Colon (tissue), 2 donors: Measurements from ENCODE around the gene OPRM1.

Source experiments
- FAIRE-seq: peaks from 2 replicates; lab custom pipeline; 2012; peaks lifted over from hg19 to GRCh38; lab: Jason Lieb, UNC
- donor health status: control.
- donor health status: control.

The OPRM1 gene

GRCh38 chr6:154241581-154241980 lies 202.5 kb downstream of the OPRM1 start:
- FAIRE-seq: no peak

GRCh38 chr6:154242617-154243357 lies 203.7 kb downstream of the OPRM1 start:
- no peak for FAIRE-seq

GRCh38 chr6:154243793-154244750 lies 205.0 kb downstream of the OPRM1 start:
- FAIRE-seq: no peak

GRCh38 chr6:154245506-154245905 lies 206.5 kb downstream of the OPRM1 start:
- no peak for FAIRE-seq

- FAIRE-seq: no peak
These were observed 207.7 kb downstream of the OPRM1 start for GRCh38 chr6:154246723-154247118.

GRCh38 chr6:154247119-154247861 lies 208.2 kb downstream of the OPRM1 start:
- peak; percentile 31 for FAIRE-seq

- FAIRE-seq: no peak
These were observed 210.7 kb downstream of the OPRM1 start for GRCh38 chr6:154249499-154250298.

GRCh38 chr6:154251116-154251515 lies 212.1 kb downstream of the OPRM1 start:
- no peak for FAIRE-seq

- no peak for FAIRE-seq
These were observed 213.6 kb downstream of the OPRM1 start for GRCh38 chr6:154252678-154253077.

GRCh38 chr6:154257067-154257466 lies 218.0 kb downstream of the OPRM1 start:
- FAIRE-seq: no peak

GRCh38 chr6:154258064-154258757 lies 219.2 kb downstream of the OPRM1 start:
- FAIRE-seq: no peak

GRCh38 chr6:154261688-154262397 lies 222.8 kb downstream of the OPRM1 start:
- no peak for FAIRE-seq

GRCh38 chr6:154266560-154267099 lies 227.6 kb downstream of the OPRM1 start:
- FAIRE-seq: no peak

GRCh38 chr6:154267508-154268106 lies 228.6 kb downstream of the OPRM1 start:
- no peak for FAIRE-seq

- no peak for FAIRE-seq
These were observed 229.4 kb downstream of the OPRM1 start for GRCh38 chr6:154268486-154268885.

- FAIRE-seq: no peak
These were observed 235.1 kb downstream of the OPRM1 start for GRCh38 chr6:154274168-154274567.

- FAIRE-seq: peak; percentile 94
These were observed 238.0 kb downstream of the OPRM1 start for GRCh38 chr6:154276810-154277628.

GRCh38 chr6:154277629-154278017 lies 238.6 kb downstream of the OPRM1 start:
- FAIRE-seq: no peak

- no peak for FAIRE-seq
These were observed 241.5 kb downstream of the OPRM1 start for GRCh38 chr6:154280521-154280920.
